Measurements from ENCODE around the gene FPGS.

- no peak for TF ChIP-seq CTCF (IDR thresholded peaks at IDR 0.05)
- TF ChIP-seq EZH2 (IDR thresholded peaks at IDR 0.05; ENCODE audit: borderline replicate concordance, insufficient read depth, low read depth, low read length, poor library complexity, severe bottlenecking): no peak
Measured at GRCh38 chr9:127814619-127815511, 12.2 kb downstream of the FPGS start.

Data from B cell (primary cell).